PC-3 (cell line): Measurements from ENCODE around the gene TAS1R2.

ENCODE experiments used
- EZH2 ChIP-seq: fragments of 300-600 bp; sonication (generic); IDR thresholded peaks from one replicate; pipeline ENCODE4 v1.6.1; 2017; ENCODE audit warnings: antibody characterized with exemption, mild to moderate bottlenecking, low read length; ENCODE audit not compliant: unreplicated experiment
- EZH2phosphoT487 ChIP-seq: fragments of 300-600 bp; sonication (generic); IDR thresholded peaks from 2 replicates; pipeline ENCODE4 v1.6.1; 2018; ENCODE audit warnings: mild to moderate bottlenecking, antibody characterized with exemption, low read length, borderline replicate concordance
- TF ChIP-seq, protein P1 (sequence below): fragments of 300-600 bp; sonication (generic); conservative IDR thresholded peaks from 2 replicates; pipeline ENCODE4 v1.5.1; 2017; ENCODE audit warnings: antibody characterized with exemption, low read depth, mild to moderate bottlenecking, low read length

DNA sequence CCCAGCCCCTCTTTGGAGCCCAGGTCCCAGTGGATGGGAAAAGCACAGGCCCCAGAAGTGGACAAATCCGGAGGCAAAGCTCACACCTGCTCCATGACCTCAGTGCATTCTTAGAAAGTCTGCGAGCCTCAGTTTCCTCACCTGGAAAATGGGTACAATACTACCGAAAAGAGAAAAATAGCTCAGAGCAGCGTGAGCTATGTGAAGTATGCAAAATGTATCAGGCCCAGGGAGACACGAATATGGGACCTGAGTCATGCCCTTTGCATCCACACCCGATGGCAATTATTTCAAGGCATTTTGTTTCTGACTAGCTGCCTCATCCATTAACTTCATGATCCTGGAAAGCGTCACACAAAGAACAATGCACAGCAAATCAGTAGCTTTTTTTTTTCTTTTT, 33.7 kb upstream of the TAS1R2 start:
- TF ChIP-seq, protein P1, sequence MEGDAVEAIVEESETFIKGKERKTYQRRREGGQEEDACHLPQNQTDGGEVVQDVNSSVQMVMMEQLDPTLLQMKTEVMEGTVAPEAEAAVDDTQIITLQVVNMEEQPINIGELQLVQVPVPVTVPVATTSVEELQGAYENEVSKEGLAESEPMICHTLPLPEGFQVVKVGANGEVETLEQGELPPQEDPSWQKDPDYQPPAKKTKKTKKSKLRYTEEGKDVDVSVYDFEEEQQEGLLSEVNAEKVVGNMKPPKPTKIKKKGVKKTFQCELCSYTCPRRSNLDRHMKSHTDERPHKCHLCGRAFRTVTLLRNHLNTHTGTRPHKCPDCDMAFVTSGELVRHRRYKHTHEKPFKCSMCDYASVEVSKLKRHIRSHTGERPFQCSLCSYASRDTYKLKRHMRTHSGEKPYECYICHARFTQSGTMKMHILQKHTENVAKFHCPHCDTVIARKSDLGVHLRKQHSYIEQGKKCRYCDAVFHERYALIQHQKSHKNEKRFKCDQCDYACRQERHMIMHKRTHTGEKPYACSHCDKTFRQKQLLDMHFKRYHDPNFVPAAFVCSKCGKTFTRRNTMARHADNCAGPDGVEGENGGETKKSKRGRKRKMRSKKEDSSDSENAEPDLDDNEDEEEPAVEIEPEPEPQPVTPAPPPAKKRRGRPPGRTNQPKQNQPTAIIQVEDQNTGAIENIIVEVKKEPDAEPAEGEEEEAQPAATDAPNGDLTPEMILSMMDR, result no peak
- TF ChIP-seq EZH2 (no peak), EZH2phosphoT487 (no peak)
